HUES64 (cell line): Measurements from ENCODE around the gene USP17L24. TPM values are rescaled to one million over a fixed set of nuclear protein-coding genes. Genes with fewer than 3 reads are reported as not detected.
"Not testable (repeated sequence)": the region's sequence is repeated elsewhere in the genome, so short reads cannot be mapped to it uniquely, and the experiment has no call there.

Experiments
- H3K27ac ChIP-seq: 2 replicates; pipeline ENCODE4 v1.7.0; 2013; ENCODE audit warnings: low read depth, low read length, inconsistent platforms
- H3K27me3 ChIP-seq: 2 replicates; pipeline ENCODE4 v1.6.1; 2013; ENCODE audit warnings: mild to moderate bottlenecking, low read length; ENCODE audit not compliant: insufficient read depth
- H3K36me3 ChIP-seq: 2 replicates; pipeline ENCODE4 v1.6.1; 2013; ENCODE audit warnings: mild to moderate bottlenecking, low read length; ENCODE audit not compliant: insufficient read depth
- H3K4me1 ChIP-seq: 2 replicates; pipeline ENCODE4 v1.6.1; 2013; ENCODE audit warnings: mild to moderate bottlenecking, low read length, moderate library complexity; ENCODE audit not compliant: insufficient read depth
- H3K4me3 ChIP-seq: 2 replicates; pipeline ENCODE4 v1.5.1; 2013; ENCODE audit warnings: mild to moderate bottlenecking, low read length, moderate library complexity
- H3K9ac ChIP-seq: 2 replicates; pipeline ENCODE4 v1.6.1; 2013; ENCODE audit warnings: mild to moderate bottlenecking, low read depth, low read length
- H3K9me3 ChIP-seq: 2 replicates; pipeline ENCODE4 v1.6.1; 2013; ENCODE audit warnings: low read depth, low read length; ENCODE audit not compliant: insufficient read depth
- WGBS: fragments of 150-250, 120-280 bp; methylation state at CpG from one replicate; pipeline ENCODE4 v1.1.7; 2013; ENCODE audit warnings: missing lambda C conversion rate; 5-methylcytosine and 5-hydroxymethylcytosine counted together
- polyA plus RNA-seq, 2 experiments: library from polyadenylated mRNA; stranded (reverse); fragments of 50-300 nt; gene quantifications; one replicate each; pipeline ENCODE4 v1.2.3, GENCODE V29; 2013

Gene USP17L24, protein sequence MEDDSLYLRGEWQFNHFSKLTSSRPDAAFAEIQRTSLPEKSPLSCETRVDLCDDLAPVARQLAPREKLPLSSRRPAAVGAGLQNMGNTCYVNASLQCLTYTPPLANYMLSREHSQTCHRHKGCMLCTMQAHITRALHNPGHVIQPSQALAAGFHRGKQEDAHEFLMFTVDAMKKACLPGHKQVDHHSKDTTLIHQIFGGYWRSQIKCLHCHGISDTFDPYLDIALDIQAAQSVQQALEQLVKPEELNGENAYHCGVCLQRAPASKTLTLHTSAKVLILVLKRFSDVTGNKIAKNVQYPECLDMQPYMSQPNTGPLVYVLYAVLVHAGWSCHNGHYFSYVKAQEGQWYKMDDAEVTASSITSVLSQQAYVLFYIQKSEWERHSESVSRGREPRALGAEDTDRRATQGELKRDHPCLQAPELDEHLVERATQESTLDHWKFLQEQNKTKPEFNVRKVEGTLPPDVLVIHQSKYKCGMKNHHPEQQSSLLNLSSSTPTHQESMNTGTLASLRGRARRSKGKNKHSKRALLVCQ
- not detected for polyA plus RNA-seq (2013, experiment 1 of 2)
- not detected for polyA plus RNA-seq (2013, experiment 2 of 2)

DNA sequence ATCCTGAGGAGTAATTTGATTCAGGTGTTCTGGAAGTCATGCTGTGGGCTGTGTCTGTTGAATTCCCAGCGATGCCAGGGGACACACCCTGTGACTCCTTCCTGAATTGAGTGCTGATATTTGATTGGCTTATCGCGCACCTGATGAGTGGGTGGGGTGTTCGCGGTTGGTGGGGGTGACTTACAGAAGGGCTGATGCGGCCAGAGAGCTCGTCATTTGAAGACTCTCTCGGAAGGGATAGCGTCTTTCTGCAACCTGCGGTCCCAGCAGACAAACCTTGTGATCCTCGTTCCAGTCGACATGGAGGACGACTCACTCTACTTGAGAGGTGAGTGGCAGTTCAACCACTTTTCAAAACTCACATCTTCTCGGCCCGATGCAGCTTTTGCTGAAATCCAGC, at the start of gene USP17L24:
TSS of gene USP17L24 (plus strand) at position 301 of the 400 bp plus-strand sequence. CDS start at position 301, 0 bp downstream.
- not testable (repeated sequence) for H3K36me3 ChIP-seq, H3K9ac ChIP-seq, H3K27me3 ChIP-seq, H3K4me3 ChIP-seq, H3K4me1 ChIP-seq, H3K27ac ChIP-seq, H3K9me3 ChIP-seq
- WGBS: no CpG with 5 or more reads among the region's 15 CpGs

GRCh38 chr4:9324191-9324590, 774 bp upstream of the USP17L24 start:
- H3K27ac ChIP-seq, H3K36me3 ChIP-seq, H3K4me1 ChIP-seq, H3K27me3 ChIP-seq, H3K4me3 ChIP-seq, H3K9me3 ChIP-seq, H3K9ac ChIP-seq: not testable (repeated sequence)
- WGBS: 71% methylated on average over 4 of the region's 13 CpGs

DNA sequence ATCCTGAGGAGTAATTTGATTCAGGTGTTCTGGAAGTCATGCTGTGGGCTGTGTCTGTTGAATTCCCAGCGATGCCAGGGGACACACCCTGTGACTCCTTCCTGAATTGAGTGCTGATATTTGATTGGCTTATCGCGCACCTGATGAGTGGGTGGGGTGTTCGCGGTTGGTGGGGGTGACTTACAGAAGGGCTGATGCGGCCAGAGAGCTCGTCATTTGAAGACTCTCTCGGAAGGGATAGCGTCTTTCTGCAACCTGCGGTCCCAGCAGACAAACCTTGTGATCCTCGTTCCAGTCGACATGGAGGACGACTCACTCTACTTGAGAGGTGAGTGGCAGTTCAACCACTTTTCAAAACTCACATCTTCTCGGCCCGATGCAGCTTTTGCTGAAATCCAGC, 4.6 kb downstream of the USP17L24 start, which contains the start of gene USP17L25:
TSS of gene USP17L25 (plus strand) at position 301 of the 400 bp plus-strand sequence. CDS start at position 301, 0 bp downstream.
- H3K27me3 ChIP-seq, H3K9ac ChIP-seq, H3K9me3 ChIP-seq, H3K4me1 ChIP-seq, H3K4me3 ChIP-seq, H3K27ac ChIP-seq, H3K36me3 ChIP-seq: not testable (repeated sequence)
- no CpG with 5 or more reads among the region's 15 CpGs for WGBS

DNA sequence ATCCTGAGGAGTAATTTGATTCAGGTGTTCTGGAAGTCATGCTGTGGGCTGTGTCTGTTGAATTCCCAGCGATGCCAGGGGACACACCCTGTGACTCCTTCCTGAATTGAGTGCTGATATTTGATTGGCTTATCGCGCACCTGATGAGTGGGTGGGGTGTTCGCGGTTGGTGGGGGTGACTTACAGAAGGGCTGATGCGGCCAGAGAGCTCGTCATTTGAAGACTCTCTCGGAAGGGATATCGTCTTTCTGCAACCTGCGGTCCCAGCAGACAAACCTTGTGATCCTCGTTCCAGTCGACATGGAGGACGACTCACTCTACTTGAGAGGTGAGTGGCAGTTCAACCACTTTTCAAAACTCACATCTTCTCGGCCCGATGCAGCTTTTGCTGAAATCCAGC, 9.4 kb downstream of the USP17L24 start, which contains the start of gene USP17L26:
TSS of gene USP17L26 (plus strand) at position 301 of the 400 bp plus-strand sequence. CDS start at position 301, 0 bp downstream.
- H3K36me3 ChIP-seq, H3K4me1 ChIP-seq, H3K9me3 ChIP-seq, H3K27ac ChIP-seq, H3K27me3 ChIP-seq, H3K4me3 ChIP-seq, H3K9ac ChIP-seq: not testable (repeated sequence)
- WGBS: no CpG with 5 or more reads among the region's 15 CpGs

- H3K9ac ChIP-seq, H3K27ac ChIP-seq, H3K4me3 ChIP-seq, H3K9me3 ChIP-seq, H3K4me1 ChIP-seq, H3K36me3 ChIP-seq, H3K27me3 ChIP-seq: not testable (repeated sequence)
- WGBS: no CpG with 5 or more reads among the region's 15 CpGs
Measured at GRCh38 chr4:9339103-9339502, 14.1 kb downstream of the USP17L24 start, which contains the start of gene USP17L5. TSS of gene USP17L5 (plus strand) at chr4:9339403. CDS start at chr4:9339403, 0 bp downstream.

DNA sequence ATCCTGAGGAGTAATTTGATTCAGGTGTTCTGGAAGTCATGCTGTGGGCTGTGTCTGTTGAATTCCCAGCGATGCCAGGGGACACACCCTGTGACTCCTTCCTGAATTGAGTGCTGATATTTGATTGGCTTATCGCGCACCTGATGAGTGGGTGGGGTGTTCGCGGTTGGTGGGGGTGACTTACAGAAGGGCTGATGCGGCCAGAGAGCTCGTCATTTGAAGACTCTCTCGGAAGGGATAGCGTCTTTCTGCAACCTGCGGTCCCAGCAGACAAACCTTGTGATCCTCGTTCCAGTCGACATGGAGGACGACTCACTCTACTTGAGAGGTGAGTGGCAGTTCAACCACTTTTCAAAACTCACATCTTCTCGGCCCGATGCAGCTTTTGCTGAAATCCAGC, 18.9 kb downstream of the USP17L24 start, which contains the start of gene USP17L27:
TSS of gene USP17L27 (plus strand) at position 301 of the 400 bp plus-strand sequence. CDS start at position 301, 0 bp downstream.
- H3K4me3 ChIP-seq, H3K27me3 ChIP-seq, H3K27ac ChIP-seq, H3K36me3 ChIP-seq, H3K9me3 ChIP-seq, H3K9ac ChIP-seq, H3K4me1 ChIP-seq: not testable (repeated sequence)
- WGBS: no CpG with 5 or more reads among the region's 15 CpGs

GRCh38 chr4:9348593-9348992, 23.6 kb downstream of the USP17L24 start, which contains the start of gene USP17L28:
TSS of gene USP17L28 (plus strand) at chr4:9348893. CDS start at chr4:9348893, 0 bp downstream.
- H3K4me1 ChIP-seq, H3K27me3 ChIP-seq, H3K9ac ChIP-seq, H3K9me3 ChIP-seq, H3K4me3 ChIP-seq, H3K27ac ChIP-seq, H3K36me3 ChIP-seq: not testable (repeated sequence)
- no CpG with 5 or more reads among the region's 15 CpGs for WGBS

DNA sequence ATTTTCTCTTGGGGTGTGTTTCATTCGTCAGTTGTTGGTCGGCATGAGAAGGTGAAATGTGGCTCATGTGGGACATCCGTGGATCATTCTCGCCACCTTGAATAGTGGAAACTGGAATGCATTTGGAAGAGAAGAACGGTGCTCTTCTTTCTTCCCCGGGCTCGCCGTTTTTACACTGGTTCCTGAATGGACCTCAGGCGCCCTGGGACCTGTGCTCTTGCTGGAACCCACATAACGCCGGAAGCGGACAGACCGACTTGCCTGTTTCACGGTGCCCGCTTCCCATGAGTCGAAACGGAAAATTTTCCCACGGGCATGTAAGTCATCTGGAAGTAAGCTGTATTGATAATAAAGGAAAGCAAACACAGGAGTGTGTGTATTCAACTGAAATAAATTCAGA, 25.9 kb downstream of the USP17L24 start:
- no CpG with 5 or more reads among the region's 18 CpGs for WGBS
- H3K4me3 ChIP-seq, H3K4me1 ChIP-seq, H3K27me3 ChIP-seq, H3K9ac ChIP-seq, H3K36me3 ChIP-seq, H3K27ac ChIP-seq, H3K9me3 ChIP-seq: not testable (repeated sequence)

GRCh38 chr4:9353338-9353737, 28.4 kb downstream of the USP17L24 start, which contains the start of gene USP17L29:
TSS of gene USP17L29 (plus strand) at chr4:9353638. CDS start at chr4:9353638, 0 bp downstream.
- not testable (repeated sequence) for H3K4me1 ChIP-seq, H3K4me3 ChIP-seq, H3K9ac ChIP-seq, H3K27me3 ChIP-seq, H3K27ac ChIP-seq, H3K9me3 ChIP-seq, H3K36me3 ChIP-seq
- WGBS: no CpG with 5 or more reads among the region's 15 CpGs

- H3K36me3 ChIP-seq, H3K27ac ChIP-seq, H3K9me3 ChIP-seq, H3K4me1 ChIP-seq, H3K9ac ChIP-seq, H3K4me3 ChIP-seq, H3K27me3 ChIP-seq: not testable (repeated sequence)
- no CpG with 5 or more reads among the region's 15 CpGs for WGBS
Measured at GRCh38 chr4:9362829-9363228, 37.9 kb downstream of the USP17L24 start, which contains the start of gene USP17L30. TSS of gene USP17L30 (plus strand) at chr4:9363129. CDS start at chr4:9363129, 0 bp downstream.
